ENCODE measurements around the gene HDAC7.

DNA sequence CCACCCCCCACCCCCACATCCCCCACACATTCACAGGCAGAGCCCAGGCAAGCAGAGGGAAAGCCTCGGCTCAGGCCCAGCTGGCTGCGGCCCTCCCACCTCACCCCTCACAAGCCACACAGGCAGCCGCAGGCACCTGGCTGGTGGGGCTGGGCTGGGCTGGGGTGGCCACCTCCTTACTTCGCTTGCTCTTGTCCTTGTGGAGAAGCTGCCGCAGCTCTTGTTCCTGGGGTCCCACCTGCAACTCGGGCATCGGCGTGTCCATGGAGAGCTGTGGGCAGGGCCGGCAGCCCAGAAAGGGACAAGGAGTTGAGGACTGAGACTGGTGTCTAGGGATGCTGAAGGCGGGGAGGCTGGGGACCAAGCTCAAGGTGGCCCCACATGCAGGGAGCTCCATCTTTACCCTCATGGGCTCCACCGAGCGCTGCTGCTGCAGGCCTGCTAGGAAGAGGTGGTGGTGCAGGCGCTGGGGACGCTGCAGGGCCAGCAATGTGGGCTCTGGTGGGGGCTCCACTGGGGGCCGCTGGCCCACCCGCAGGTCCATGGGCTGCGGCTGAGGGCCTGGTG is 21.2 kb downstream of the HDAC7 start:
- TF ChIP-seq, protein P1, sequence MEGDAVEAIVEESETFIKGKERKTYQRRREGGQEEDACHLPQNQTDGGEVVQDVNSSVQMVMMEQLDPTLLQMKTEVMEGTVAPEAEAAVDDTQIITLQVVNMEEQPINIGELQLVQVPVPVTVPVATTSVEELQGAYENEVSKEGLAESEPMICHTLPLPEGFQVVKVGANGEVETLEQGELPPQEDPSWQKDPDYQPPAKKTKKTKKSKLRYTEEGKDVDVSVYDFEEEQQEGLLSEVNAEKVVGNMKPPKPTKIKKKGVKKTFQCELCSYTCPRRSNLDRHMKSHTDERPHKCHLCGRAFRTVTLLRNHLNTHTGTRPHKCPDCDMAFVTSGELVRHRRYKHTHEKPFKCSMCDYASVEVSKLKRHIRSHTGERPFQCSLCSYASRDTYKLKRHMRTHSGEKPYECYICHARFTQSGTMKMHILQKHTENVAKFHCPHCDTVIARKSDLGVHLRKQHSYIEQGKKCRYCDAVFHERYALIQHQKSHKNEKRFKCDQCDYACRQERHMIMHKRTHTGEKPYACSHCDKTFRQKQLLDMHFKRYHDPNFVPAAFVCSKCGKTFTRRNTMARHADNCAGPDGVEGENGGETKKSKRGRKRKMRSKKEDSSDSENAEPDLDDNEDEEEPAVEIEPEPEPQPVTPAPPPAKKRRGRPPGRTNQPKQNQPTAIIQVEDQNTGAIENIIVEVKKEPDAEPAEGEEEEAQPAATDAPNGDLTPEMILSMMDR (IDR thresholded peaks at IDR 0.05), result no peak
- TF ChIP-seq EP300 (IDR thresholded peaks at IDR 0.05), result no peak
- no peak for TF ChIP-seq POLR2A (IDR thresholded peaks at IDR 0.05)
- TF ChIP-seq POLR2AphosphoS5 (IDR thresholded peaks at IDR 0.05), result no peak
